Measurements from ENCODE around the gene WNT7A.

WNT7A gene

DNA sequence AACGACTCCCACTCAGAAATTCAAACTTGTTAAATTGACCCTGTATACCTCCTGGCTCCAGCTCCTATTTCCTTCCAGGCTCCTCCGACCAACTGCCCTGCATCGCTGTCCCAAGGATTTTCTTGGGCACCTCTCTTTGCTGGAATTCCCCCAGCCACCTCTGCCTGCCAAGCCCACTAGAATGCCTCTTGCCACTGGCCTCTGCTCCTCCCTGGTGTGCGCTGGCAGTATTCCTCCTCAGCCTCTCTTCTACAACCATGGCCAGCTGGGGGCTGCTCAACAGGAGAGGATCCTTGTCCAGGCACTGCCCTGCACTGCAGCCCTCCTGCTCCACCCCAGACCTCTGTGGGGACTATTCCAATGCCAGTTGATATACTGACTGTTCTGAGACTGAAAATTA is 7.4 kb downstream of the WNT7A start:
- H3K4me1 ChIP-seq (ENCODE audit: control insufficient read depth in 1 of 2, insufficient read depth in 1 of 2, low read depth in 1 of 2, low read length in 1 of 2), result no peaks in the 10 kb centered on the region
- no peak overlapping the region for H3K27ac ChIP-seq
- H3K36me3 ChIP-seq, result no peaks in the 10 kb centered on the region
- no peak overlapping the region for H3K4me3 ChIP-seq (ENCODE audit: low read depth in 1 of 2, low read length in 1 of 2)
- H3K9me3 ChIP-seq, result no peaks in the 10 kb centered on the region
- TF ChIP-seq, protein P1, sequence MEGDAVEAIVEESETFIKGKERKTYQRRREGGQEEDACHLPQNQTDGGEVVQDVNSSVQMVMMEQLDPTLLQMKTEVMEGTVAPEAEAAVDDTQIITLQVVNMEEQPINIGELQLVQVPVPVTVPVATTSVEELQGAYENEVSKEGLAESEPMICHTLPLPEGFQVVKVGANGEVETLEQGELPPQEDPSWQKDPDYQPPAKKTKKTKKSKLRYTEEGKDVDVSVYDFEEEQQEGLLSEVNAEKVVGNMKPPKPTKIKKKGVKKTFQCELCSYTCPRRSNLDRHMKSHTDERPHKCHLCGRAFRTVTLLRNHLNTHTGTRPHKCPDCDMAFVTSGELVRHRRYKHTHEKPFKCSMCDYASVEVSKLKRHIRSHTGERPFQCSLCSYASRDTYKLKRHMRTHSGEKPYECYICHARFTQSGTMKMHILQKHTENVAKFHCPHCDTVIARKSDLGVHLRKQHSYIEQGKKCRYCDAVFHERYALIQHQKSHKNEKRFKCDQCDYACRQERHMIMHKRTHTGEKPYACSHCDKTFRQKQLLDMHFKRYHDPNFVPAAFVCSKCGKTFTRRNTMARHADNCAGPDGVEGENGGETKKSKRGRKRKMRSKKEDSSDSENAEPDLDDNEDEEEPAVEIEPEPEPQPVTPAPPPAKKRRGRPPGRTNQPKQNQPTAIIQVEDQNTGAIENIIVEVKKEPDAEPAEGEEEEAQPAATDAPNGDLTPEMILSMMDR (IDR thresholded peaks at IDR 0.05), result no peak
- H3K27me3 ChIP-seq, result peaks cover 43% of the 10 kb centered on the region

DNA sequence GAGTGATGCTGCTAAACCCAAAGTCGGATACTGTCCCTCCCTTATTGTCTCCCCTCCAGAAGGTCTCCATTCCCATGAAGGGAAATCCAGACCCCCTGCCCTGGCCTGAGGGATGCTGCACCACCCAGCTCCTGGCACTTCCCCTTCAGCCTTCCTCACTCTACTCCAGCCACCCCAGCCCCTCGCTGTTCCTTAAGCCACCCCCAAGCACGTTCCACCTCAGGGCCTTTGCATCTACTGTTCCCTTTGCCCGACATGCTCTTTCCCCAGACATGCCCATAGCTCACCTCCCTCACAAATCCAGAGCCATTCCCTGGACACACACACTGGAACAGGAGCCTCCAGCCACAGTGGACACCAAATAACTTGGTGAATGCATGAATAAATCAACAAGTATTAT is 8.1 kb downstream of the WNT7A start:
- H3K27ac ChIP-seq, result no peak overlapping the region
- TF ChIP-seq, protein P1 (IDR thresholded peaks at IDR 0.05), result no peak
- no peaks in the 10 kb centered on the region for H3K9me3 ChIP-seq
- H3K36me3 ChIP-seq, result no peaks in the 10 kb centered on the region
- peaks cover 41% of the 10 kb centered on the region for H3K27me3 ChIP-seq
- no peak overlapping the region for H3K4me3 ChIP-seq (ENCODE audit: low read depth in 1 of 2, low read length in 1 of 2)
- no peaks in the 10 kb centered on the region for H3K4me1 ChIP-seq (ENCODE audit: control insufficient read depth in 1 of 2, insufficient read depth in 1 of 2, low read depth in 1 of 2, low read length in 1 of 2)

DNA sequence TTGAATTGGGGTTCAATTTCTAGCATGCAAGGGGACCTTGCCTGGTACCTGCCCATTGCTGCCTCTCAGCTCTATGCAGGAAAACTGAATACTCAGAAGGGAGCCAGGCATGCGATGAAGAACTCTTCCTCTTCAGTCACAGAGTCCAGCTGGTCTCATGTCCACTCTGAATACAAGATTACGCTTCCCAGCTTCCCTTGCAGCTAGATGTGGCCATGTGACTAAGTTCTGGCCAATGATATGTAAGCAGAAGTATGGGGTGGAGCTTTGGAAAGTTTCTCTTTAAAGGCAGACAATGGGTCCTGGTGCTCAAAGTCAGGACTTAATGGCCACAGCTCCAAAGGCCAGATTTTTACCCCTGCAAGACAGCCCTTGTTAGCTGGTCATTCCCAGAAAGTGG is 9.0 kb downstream of the WNT7A start:
- H3K27ac ChIP-seq, result no peak overlapping the region
- H3K4me3 ChIP-seq (ENCODE audit: low read depth in 1 of 2, low read length in 1 of 2), result no peak overlapping the region
- peaks cover 32% of the 10 kb centered on the region for H3K27me3 ChIP-seq
- no peaks in the 10 kb centered on the region for H3K4me1 ChIP-seq (ENCODE audit: control insufficient read depth in 1 of 2, insufficient read depth in 1 of 2, low read depth in 1 of 2, low read length in 1 of 2)
- TF ChIP-seq, protein P1 (IDR thresholded peaks at IDR 0.05), result no peak
- H3K9me3 ChIP-seq, result no peaks in the 10 kb centered on the region
- no peaks in the 10 kb centered on the region for H3K36me3 ChIP-seq

DNA sequence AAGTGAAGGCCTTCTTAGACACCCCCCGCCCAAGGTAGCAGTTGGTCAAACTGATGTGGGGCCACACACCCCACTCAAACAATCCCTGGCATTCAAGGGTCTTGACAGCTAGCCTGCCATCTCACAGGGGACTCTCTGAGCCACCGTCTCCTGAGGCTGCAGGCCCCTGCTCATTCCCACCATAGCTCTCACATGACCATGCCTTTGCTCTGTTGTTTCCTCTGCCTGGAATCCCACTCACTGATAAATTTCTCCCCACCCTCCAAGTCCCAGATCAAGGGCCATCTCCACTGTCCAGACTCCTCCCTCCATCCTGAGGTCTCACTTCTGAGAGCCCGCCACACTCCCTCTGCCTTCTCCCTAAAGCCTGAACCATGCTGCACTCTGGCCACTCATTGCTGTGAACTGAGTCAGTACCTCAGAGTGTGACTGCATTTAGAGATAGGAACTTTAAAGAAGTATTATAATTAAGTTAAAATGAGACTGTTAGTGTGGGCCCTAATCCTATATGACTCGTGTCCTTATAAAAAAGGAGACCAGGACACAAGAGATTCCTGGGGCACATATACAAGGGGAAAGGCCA is 10.0 kb downstream of the WNT7A start:
- Histone ChIP-seq H3K4me1 (ENCODE audit: control insufficient read depth in 1 of 2, insufficient read depth in 1 of 2, low read depth in 1 of 2, low read length in 1 of 2) (no peaks in the 10 kb centered on the region), H3K36me3 (no peaks in the 10 kb centered on the region), H3K27me3 (peaks cover 22% of the 10 kb centered on the region), H3K4me3 (ENCODE audit: low read depth in 1 of 2, low read length in 1 of 2) (no peak overlapping the region), H3K9me3 (no peaks in the 10 kb centered on the region), H3K27ac (no peak overlapping the region)
- TF ChIP-seq, protein P1 (IDR thresholded peaks at IDR 0.05), result no peak

DNA sequence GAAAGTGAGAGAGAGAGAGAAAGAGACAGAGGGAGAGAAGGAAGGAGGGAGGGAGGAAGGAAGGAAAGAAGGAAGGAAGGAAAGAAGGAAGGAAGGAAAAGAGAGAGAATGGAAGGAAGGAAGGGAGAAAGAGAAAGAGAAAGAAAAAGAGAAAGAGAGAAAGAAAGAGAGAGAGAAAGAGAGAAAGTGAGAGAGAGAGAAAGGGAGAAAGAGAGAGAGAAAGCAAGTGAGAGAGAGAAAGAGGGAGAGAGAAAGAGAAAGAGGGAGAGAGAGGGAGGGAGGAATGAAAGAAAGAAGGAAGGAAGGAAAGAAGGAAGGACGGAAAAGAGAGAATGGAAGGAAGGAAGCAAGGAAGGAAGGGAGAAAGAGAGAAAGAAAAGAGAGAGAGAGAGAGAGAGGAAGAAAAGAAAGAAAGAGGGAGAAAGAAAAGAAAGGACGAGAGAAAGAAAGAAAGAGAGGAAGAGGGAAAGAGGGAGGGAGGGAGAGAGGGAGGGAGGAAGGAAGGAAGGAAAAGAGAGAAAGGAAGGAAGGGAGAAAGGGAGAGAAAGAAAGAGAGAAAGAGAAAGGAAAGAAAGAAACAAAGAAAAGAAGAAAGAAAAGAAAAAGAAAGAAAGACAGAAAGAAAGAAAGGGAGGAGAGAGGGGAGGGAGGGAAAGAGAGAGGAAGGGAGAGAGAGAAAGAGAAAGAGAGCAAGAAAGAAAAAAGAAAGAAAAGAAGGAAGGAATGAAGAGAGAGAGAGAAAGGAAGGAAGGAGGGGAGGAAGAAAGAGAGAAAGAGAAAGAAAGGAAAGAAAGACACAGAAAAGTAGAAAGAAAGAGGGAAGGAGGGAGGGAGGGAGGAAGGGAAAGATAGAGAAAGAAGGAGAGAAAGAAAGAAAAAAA is 10.8 kb downstream of the WNT7A start:
- Histone ChIP-seq H3K9me3 (no peaks in the 10 kb centered on the region), H3K27ac (no peak overlapping the region), H3K36me3 (no peaks in the 10 kb centered on the region), H3K4me1 (ENCODE audit: control insufficient read depth in 1 of 2, insufficient read depth in 1 of 2, low read depth in 1 of 2, low read length in 1 of 2) (no peaks in the 10 kb centered on the region), H3K27me3 (peaks cover 21% of the 10 kb centered on the region), H3K4me3 (ENCODE audit: low read depth in 1 of 2, low read length in 1 of 2) (no peak overlapping the region)
- TF ChIP-seq, protein P1 (IDR thresholded peaks at IDR 0.05), result no peak
